Right atrium auricular region (tissue), 2 donors: ENCODE measurements around the gene KIF15. TPM values are rescaled to one million over a fixed set of nuclear protein-coding genes. Genes with fewer than 3 reads are reported as not detected.

Source experiments
- DNase-seq: peaks from one replicate; pipeline ENCODE4 v3.0.0-alpha.2; 2019; ENCODE audit warnings: low spot score
- H3K27ac ChIP-seq, 2 donors: fragments of 200-600 bp; sonication (generic); 1 replicate in 1 of 2; 2 replicates in 1 of 2; pipeline ENCODE4 v1.5.1; 2016 to 2019
- H3K27me3 ChIP-seq, 2 donors: fragments of 200-600 bp; sonication (generic); one replicate each; pipeline versions ENCODE4 v1.5.1 to v1.6.0; 2017 to 2019
- H3K36me3 ChIP-seq: fragments of 200-600 bp; sonication (generic); one replicate; pipeline ENCODE4 v1.5.1; 2016
- H3K4me1 ChIP-seq, 2 donors: fragments of 200-600 bp; sonication (generic); one replicate each; pipeline versions ENCODE4 v1.5.1 to v1.6.0; 2017 to 2019
- H3K4me3 ChIP-seq, 2 donors: fragments of 200-600 bp; sonication (generic); 1 replicate in 1 of 2; 2 replicates in 1 of 2; pipeline ENCODE4 v1.5.1; 2017 to 2019; ENCODE audit warnings: mild to moderate bottlenecking in 1 of 2, moderate library complexity in 1 of 2
- H3K9me3 ChIP-seq, 2 donors: fragments of 200-600 bp; sonication (generic); one replicate each; pipeline ENCODE4 v1.5.1; 2019
- total RNA-seq, 2 donors: library from RNA; depleted of rRNA; stranded (reverse); fragments of >200 nt; gene quantifications; one replicate each; pipeline ENCODE4 v1.1.0, GENCODE V29; 2016
- TF ChIP-seq, protein P1 (sequence below), 2 donors: fragments of 200-600 bp; sonication (generic); IDR thresholded peaks; one replicate each; pipeline ENCODE4 v1.5.1; 2019; ENCODE audit warnings: antibody characterized with exemption in 2 of 2

Gene KIF15
- total RNA-seq, 2 donors from 2014 or later: 0.24 to 0.63 TPM

DNA sequence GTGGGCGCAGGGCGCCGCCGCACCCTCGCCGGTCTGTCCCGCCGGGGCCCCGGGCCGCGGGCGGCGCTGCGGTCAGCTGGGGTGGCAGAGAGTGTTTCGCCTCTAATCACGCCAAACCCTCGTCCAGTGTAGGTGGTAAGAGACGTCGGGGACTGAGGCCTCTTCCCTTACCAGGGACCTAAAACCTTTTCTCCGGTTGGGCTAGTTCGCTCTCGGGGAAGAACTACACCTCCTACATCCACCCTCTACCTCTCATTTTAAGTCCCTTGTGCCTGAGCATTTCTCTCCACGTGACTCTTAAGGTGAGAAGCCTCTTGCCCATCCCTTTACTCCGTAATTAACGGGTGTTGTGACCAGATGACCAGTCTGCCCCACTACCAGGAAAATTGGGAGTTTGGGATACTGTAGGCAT lies 100.6 kb downstream of the KIF15 start:
- Histone ChIP-seq H3K4me1 (peaks cover 0 to 17% of the 10 kb centered on the region in 2 donors), H3K27me3 (no peaks in the 10 kb centered on the region), H3K9me3 (no peaks in the 10 kb centered on the region), H3K36me3 (no peaks in the 10 kb centered on the region), H3K4me3 (peak overlapping the region; percentile 62 to 70), H3K27ac (peak overlapping the region; percentile 92 to 94)
- TF ChIP-seq, protein P1, sequence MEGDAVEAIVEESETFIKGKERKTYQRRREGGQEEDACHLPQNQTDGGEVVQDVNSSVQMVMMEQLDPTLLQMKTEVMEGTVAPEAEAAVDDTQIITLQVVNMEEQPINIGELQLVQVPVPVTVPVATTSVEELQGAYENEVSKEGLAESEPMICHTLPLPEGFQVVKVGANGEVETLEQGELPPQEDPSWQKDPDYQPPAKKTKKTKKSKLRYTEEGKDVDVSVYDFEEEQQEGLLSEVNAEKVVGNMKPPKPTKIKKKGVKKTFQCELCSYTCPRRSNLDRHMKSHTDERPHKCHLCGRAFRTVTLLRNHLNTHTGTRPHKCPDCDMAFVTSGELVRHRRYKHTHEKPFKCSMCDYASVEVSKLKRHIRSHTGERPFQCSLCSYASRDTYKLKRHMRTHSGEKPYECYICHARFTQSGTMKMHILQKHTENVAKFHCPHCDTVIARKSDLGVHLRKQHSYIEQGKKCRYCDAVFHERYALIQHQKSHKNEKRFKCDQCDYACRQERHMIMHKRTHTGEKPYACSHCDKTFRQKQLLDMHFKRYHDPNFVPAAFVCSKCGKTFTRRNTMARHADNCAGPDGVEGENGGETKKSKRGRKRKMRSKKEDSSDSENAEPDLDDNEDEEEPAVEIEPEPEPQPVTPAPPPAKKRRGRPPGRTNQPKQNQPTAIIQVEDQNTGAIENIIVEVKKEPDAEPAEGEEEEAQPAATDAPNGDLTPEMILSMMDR (IDR thresholded peaks at IDR 0.05): no peak
- DNase-seq: no peak

DNA sequence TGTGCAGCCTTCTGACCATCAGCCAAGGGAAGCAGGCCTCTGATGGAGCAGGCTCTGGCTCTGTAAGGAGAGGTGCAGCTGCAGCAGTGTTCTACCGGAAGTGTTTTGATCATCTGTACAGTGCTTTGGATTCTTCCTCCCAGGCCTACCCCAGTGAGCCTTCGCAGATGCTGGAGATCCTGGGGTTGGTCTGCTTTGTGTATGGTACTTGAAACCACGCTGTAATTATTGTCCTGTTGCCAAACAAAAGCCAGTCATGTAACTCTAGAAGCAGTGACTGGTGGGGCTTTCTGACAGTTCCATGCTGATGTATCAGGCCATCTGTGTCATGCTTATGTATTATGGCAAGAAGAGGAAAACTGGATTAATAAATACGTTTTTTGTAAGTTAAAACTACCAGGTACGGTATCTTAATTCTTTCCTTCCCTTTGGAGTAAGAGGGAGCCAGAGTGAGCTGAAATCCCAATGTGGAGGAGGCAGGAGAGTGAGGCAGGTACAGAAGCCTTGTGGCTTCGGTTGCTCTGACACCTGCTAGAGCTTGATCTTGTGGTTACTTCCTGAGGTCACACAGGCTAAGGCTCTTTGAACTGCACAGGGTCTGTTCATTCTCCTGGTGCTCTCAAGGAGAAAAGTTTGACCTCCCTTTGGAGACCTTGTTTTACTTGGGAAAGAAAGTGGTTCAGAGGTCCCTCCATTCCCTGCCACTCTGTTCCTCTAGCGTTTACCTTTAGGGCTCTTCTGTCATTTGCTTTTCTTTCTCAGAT lies 103.9 kb downstream of the KIF15 start:
- Histone ChIP-seq H3K27ac (no peak overlapping the region), H3K4me1 (peaks cover 0 to 17% of the 10 kb centered on the region in 2 donors), H3K27me3 (no peaks in the 10 kb centered on the region), H3K9me3 (no peaks in the 10 kb centered on the region), H3K4me3 (no peak overlapping the region), H3K36me3 (no peaks in the 10 kb centered on the region)
- no peak for DNase-seq
- TF ChIP-seq, protein P1 (IDR thresholded peaks at IDR 0.05): no peak

- no peaks in the 10 kb centered on the region for H3K9me3 ChIP-seq
- no peaks in the 10 kb centered on the region for H3K27me3 ChIP-seq
- H3K4me1 ChIP-seq: peaks cover 0 to 8% of the 10 kb centered on the region in 2 donors
- H3K36me3 ChIP-seq: no peaks in the 10 kb centered on the region
- TF ChIP-seq, protein P1 (IDR thresholded peaks at IDR 0.05): no peak
- H3K27ac ChIP-seq: no peak overlapping the region
- no peak for DNase-seq
- no peak overlapping the region for H3K4me3 ChIP-seq
These were observed 106.0 kb downstream of the KIF15 start for GRCh38 chr3:44867421-44868111.

DNA sequence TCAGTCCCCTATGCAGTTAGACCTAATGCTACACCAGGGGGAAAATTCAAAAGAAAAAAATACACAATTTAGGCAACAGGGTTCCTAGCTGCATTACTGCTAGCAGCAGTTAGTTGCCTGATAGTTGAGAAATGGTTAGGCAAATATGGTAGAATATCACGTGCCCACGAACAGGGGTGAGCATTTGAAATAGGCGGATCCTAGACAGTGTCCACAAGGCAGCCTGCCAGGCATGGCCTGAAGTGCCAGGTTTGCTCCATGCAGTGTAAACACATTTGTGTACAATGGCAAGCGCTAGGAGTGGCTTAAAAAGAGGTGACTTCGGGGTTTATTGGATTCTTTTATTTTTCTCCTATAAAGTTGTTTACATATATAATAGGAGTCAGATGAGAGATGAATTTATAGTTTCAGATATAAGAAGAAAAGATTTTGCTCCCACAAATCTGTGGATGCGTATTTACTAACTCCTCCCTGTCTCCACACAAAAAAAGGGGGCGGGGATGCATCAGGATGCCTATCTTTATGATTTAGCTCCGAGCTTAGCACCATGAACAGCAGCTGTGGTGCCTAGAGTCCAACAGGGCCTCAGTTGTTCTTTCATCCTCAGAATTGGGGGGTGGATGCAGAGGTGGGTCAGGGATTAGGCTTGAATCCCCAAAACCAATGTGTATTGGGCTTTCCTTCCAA lies 108.9 kb downstream of the KIF15 start:
- Histone ChIP-seq H3K4me1 (no peaks in the 10 kb centered on the region), H3K27ac (no peak overlapping the region)
- DNase-seq: no peak

DNA sequence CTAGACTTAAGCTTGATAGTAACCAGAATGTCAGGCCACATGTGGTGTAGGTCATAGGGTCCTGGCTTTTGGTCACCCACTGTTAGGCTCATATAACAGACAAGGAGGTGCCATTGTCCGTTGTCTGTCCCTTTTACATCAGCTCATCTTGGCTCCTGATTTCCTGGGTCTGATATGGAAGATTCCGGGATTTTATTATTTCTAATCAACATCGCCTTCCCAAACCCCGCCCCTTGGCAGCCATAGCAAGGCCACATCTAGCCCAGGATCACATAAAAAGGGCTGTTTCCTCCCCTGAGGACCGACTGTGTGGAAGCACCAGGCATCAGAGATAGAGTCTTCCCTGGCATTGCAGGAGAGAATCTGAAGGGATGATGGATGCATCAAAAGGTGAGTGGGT lies 112.7 kb downstream of the KIF15 start, which contains the start of gene TGM4:
Gene TGM4, plus strand, starts transcription at position 301 of the 400 bp plus-strand sequence. Its CDS starts 71 bp downstream, at position 372.
- no peaks in the 10 kb centered on the region for H3K4me1 ChIP-seq
- H3K4me3 ChIP-seq: no peak within 1 kb of the TSS
- no peaks in the 10 kb centered on the region for H3K27me3 ChIP-seq
- H3K9me3 ChIP-seq: no peaks in the 10 kb centered on the region
- no peak within 1 kb of the TSS for H3K27ac ChIP-seq
- no peaks in the 10 kb centered on the region for H3K36me3 ChIP-seq
- TF ChIP-seq, protein P1 (IDR thresholded peaks at IDR 0.05): no peak
- no peak for DNase-seq

More for the DNA sequence above, 108.9 kb downstream of the KIF15 start:
- H3K4me3 ChIP-seq: no peak overlapping the region
- TF ChIP-seq, protein P1 (IDR thresholded peaks at IDR 0.05): no peak
- no peaks in the 10 kb centered on the region for H3K27me3 ChIP-seq
- H3K36me3 ChIP-seq: no peaks in the 10 kb centered on the region
- H3K9me3 ChIP-seq: no peaks in the 10 kb centered on the region
